ENCODE data around the gene ABR.

ABR gene

GRCh38 chr17:1174263-1174880 lies 5.4 kb downstream of the ABR start:
- in situ Hi-C loops (cut with MboI; ENCODE audit: low pct_unique_long_range_greater_than_20kb, low sequenced_read_pairs, unreplicated experiment), result no loop called here
- DNase-seq (ENCODE audit: low spot score), result no peak
- TF ChIP-seq CTCF (IDR thresholded peaks at IDR 0.05; ENCODE audit: extremely low read depth, insufficient read depth, missing control alignments), result no peak

- no peak for TF ChIP-seq CTCF (IDR thresholded peaks at IDR 0.05; ENCODE audit: extremely low read depth, insufficient read depth, missing control alignments)
- no peak for DNase-seq (ENCODE audit: low spot score)
- in situ Hi-C loops (cut with MboI; ENCODE audit: low pct_unique_long_range_greater_than_20kb, low sequenced_read_pairs, unreplicated experiment), result no loop called here
Observed at GRCh38 chr17:1173432-1174262, 6.1 kb downstream of the ABR start.

- TF ChIP-seq CTCF (IDR thresholded peaks at IDR 0.05; ENCODE audit: extremely low read depth, insufficient read depth, missing control alignments), result no peak
- in situ Hi-C loops (cut with MboI; ENCODE audit: low pct_unique_long_range_greater_than_20kb, low sequenced_read_pairs, unreplicated experiment), result no loop called here
- DNase-seq (ENCODE audit: low spot score), result no peak
Observed at GRCh38 chr17:1171953-1172352, 7.8 kb downstream of the ABR start.

- in situ Hi-C loops (cut with MboI; ENCODE audit: low pct_unique_long_range_greater_than_20kb, low sequenced_read_pairs, unreplicated experiment), result no loop called here
- TF ChIP-seq CTCF (IDR thresholded peaks at IDR 0.05; ENCODE audit: extremely low read depth, insufficient read depth, missing control alignments), result peak; percentile 44
- DNase-seq (ENCODE audit: low spot score), result no peak
Observed at GRCh38 chr17:1170739-1171138, 9.0 kb downstream of the ABR start.

GRCh38 chr17:1169929-1170312 lies 9.9 kb downstream of the ABR start:
- no peak for DNase-seq (ENCODE audit: low spot score)
- no peak for TF ChIP-seq CTCF (IDR thresholded peaks at IDR 0.05; ENCODE audit: extremely low read depth, insufficient read depth, missing control alignments)
- in situ Hi-C loops (cut with MboI; ENCODE audit: low pct_unique_long_range_greater_than_20kb, low sequenced_read_pairs, unreplicated experiment), result no loop called here

- in situ Hi-C loops (cut with MboI; ENCODE audit: low pct_unique_long_range_greater_than_20kb, low sequenced_read_pairs, unreplicated experiment), result no loop called here
- TF ChIP-seq CTCF (IDR thresholded peaks at IDR 0.05; ENCODE audit: extremely low read depth, insufficient read depth, missing control alignments), result no peak
- no peak for DNase-seq (ENCODE audit: low spot score)
Observed at GRCh38 chr17:1169221-1169928, 10.4 kb downstream of the ABR start.

All from GM13977 (cell line).